Nephron progenitor cell (in vitro differentiated cells): ENCODE data around the gene NR1D1.

Experiments used
- DNase-seq: peaks from one replicate; pipeline ENCODE4 v3.0.0; 2021
- H3K27ac Mint-ChIP-seq: 2 replicates; pipeline ENCODE4 v1.8.0; 2021; ENCODE audit warnings: mild to moderate bottlenecking, moderate library complexity, mixed read lengths
- H3K27me3 Mint-ChIP-seq: 2 replicates; pipeline ENCODE4 v1.8.0; 2021; ENCODE audit warnings: mild to moderate bottlenecking, low read depth, mixed read lengths; ENCODE audit not compliant: poor library complexity
- H3K36me3 Mint-ChIP-seq: 2 replicates; pipeline ENCODE4 v1.8.0; 2021; ENCODE audit warnings: low read depth, mixed read lengths
- H3K4me1 Mint-ChIP-seq: 2 replicates; pipeline ENCODE4 v1.8.0; 2021; ENCODE audit warnings: mixed read lengths
- H3K4me3 Mint-ChIP-seq: 2 replicates; pipeline ENCODE4 v1.8.0; 2021; ENCODE audit warnings: mild to moderate bottlenecking, moderate library complexity, mixed read lengths
- H3K9me3 Mint-ChIP-seq: 2 replicates; pipeline ENCODE4 v1.8.0; 2021; ENCODE audit warnings: mild to moderate bottlenecking, moderate library complexity, mixed read lengths
- TF ChIP-seq, protein P1 (sequence below): fragments of 200-600 bp; sonication (generic); IDR thresholded peaks from 2 replicates; pipeline ENCODE4 v1.5.0; 2021; ENCODE audit warnings: antibody characterized with exemption

NR1D1 gene

GRCh38 chr17:40134184-40134583 lies 33.8 kb upstream of the NR1D1 start:
- TF ChIP-seq, protein P1, sequence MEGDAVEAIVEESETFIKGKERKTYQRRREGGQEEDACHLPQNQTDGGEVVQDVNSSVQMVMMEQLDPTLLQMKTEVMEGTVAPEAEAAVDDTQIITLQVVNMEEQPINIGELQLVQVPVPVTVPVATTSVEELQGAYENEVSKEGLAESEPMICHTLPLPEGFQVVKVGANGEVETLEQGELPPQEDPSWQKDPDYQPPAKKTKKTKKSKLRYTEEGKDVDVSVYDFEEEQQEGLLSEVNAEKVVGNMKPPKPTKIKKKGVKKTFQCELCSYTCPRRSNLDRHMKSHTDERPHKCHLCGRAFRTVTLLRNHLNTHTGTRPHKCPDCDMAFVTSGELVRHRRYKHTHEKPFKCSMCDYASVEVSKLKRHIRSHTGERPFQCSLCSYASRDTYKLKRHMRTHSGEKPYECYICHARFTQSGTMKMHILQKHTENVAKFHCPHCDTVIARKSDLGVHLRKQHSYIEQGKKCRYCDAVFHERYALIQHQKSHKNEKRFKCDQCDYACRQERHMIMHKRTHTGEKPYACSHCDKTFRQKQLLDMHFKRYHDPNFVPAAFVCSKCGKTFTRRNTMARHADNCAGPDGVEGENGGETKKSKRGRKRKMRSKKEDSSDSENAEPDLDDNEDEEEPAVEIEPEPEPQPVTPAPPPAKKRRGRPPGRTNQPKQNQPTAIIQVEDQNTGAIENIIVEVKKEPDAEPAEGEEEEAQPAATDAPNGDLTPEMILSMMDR = no peak
- H3K4me3 Mint-ChIP-seq = no peak overlapping the region
- H3K27ac Mint-ChIP-seq = peak overlapping the region; percentile 43
- H3K27me3 Mint-ChIP-seq = no peaks in the 10 kb centered on the region
- no peak for DNase-seq
- peaks cover under 1% of the 10 kb centered on the region for H3K4me1 Mint-ChIP-seq
- H3K9me3 Mint-ChIP-seq = no peaks in the 10 kb centered on the region
- peaks cover 89% of the 10 kb centered on the region for H3K36me3 Mint-ChIP-seq

- TF ChIP-seq, protein P1 = no peak
- peak overlapping the region; percentile 77 for H3K27ac Mint-ChIP-seq
- H3K9me3 Mint-ChIP-seq = no peaks in the 10 kb centered on the region
- no peak overlapping the region for H3K4me3 Mint-ChIP-seq
- no peaks in the 10 kb centered on the region for H3K27me3 Mint-ChIP-seq
- H3K4me1 Mint-ChIP-seq = peaks cover 15% of the 10 kb centered on the region
- H3K36me3 Mint-ChIP-seq = peaks cover 93% of the 10 kb centered on the region
- no peak for DNase-seq
These were observed 30.1 kb upstream of the NR1D1 start for GRCh38 chr17:40130352-40131042.

- Mint-ChIP-seq H3K27me3 (no peaks in the 10 kb centered on the region), H3K9me3 (no peaks in the 10 kb centered on the region), H3K27ac (peak overlapping the region; percentile 83), H3K4me1 (peaks cover 19% of the 10 kb centered on the region), H3K4me3 (no peak overlapping the region), H3K36me3 (peaks cover 85% of the 10 kb centered on the region)
- TF ChIP-seq, protein P1 = no peak
- DNase-seq = no peak
These were observed 29.1 kb upstream of the NR1D1 start for GRCh38 chr17:40129498-40129897.

DNA sequence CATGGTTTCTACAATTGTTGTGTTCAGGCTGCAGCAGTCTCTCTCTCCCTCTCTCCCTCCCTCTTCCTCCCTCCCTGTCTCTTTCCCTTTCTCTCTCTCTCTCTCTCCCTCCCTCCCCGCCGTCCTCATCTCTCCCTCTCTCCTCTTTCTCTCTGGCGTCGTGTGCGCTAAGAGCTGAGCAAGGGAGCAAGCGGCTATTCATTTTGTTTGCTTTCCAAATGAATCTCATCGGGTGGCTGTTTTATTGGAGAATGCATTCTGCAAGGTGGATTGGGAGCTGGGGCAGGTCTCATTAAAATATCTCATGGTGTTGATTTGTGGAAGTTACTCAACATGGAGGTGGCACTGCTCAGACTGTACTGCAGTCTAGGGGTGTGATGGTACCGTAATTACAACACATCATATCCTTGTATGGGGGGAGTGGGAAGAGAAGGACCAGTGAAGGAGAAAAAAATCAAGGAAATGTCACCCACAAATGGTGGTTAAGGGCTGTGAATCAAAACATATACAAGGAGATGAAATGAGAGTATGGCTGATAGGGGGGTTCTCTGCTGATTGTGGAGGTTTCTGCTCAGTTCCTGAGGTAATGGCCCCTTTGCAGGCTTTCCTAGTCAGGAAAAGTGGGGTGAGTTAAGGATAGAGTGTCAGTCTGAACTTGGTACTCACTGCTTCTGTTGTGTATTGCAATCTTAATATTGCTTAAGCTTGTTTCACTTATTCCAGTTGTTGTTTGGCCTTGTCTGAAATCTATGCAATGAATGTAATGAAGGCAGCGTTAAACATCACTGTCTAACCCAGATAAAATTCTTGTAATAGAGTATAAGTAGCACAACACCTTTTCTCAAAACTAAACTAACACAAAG lies 24.1 kb upstream of the NR1D1 start:
- TF ChIP-seq, protein P1 = no peak
- H3K4me3 Mint-ChIP-seq = peak overlapping the region; percentile 99
- peaks cover 45% of the 10 kb centered on the region for H3K4me1 Mint-ChIP-seq
- H3K27me3 Mint-ChIP-seq = no peaks in the 10 kb centered on the region
- H3K36me3 Mint-ChIP-seq = peaks cover 39% of the 10 kb centered on the region
- DNase-seq = no peak
- peak overlapping the region; percentile 13 for H3K27ac Mint-ChIP-seq
- no peaks in the 10 kb centered on the region for H3K9me3 Mint-ChIP-seq

- Mint-ChIP-seq H3K27ac (peak overlapping the region; percentile 94), H3K4me3 (peak overlapping the region; percentile 99), H3K27me3 (no peaks in the 10 kb centered on the region), H3K9me3 (no peaks in the 10 kb centered on the region), H3K4me1 (peaks cover 51% of the 10 kb centered on the region), H3K36me3 (peaks cover 32% of the 10 kb centered on the region)
- TF ChIP-seq, protein P1 = no peak
- DNase-seq = no peak
These were observed 23.4 kb upstream of the NR1D1 start for GRCh38 chr17:40123811-40124114.
